HepG2 (cell line): ENCODE data around the gene TTC31. TPM values are rescaled to one million over a fixed set of nuclear protein-coding genes. Genes with fewer than 3 reads are reported as not detected.

Experiments used
- ATAC-seq: fragments of 200-7000 bp; cut with Tn5 transposase; 3 replicates; pipeline ENCODE4 v1.9.1; 2020; ENCODE audit warnings: mild to moderate bottlenecking, moderate library complexity
- BruUV-seq: library from RNA; stranded (reverse); fragments of 400-500 nt; replicated peaks from 2 replicates; lab custom pipeline; 2021; lab: Mats Ljungman, UMichigan
- CTCF ChIA-PET: fragments of 300-600 bp; formaldehyde crosslinking; extraction: SDS; loops from one replicate; lab custom pipeline; 2021; ENCODE audit warnings: low total read pairs, inconsistent platforms, low intra/inter-chr PET ratio; lab: Yijun Ruan, JAX
- POLR2A ChIA-PET: fragments of 350-600 bp; sonication (Branson Sonifier 250); formaldehyde crosslinking; loops from one replicate; lab custom pipeline; 2020; ENCODE audit warnings: antibody characterized with exemption, inconsistent platforms; lab: Yijun Ruan, JAX
- DNase-seq: peaks from one replicate; pipeline ENCODE4 v3.0.0-alpha.2; 2015; ENCODE audit warnings: low spot score
- FAIRE-seq: peaks from 3 replicates; lab custom pipeline; 2011; peaks lifted over from hg19 to GRCh38; lab: Jason Lieb, UNC
- H2AFZ ChIP-seq: one replicate; pipeline ENCODE4 v1.6.1; 2011; ENCODE audit warnings: low read length, inconsistent platforms
- H3K27ac ChIP-seq: fragments of 300-600 bp; 3 replicates; pipeline ENCODE4 v1.8.0; 2011; ENCODE audit warnings: mixed run types, mild to moderate bottlenecking, mixed read lengths, low read length, inconsistent platforms; ENCODE audit not compliant: insufficient read depth; ENCODE audit errors: extremely low read length
- H3K27me3 ChIP-seq, 2 experiments: fragments of 200-600 bp in 1 of 2; 2 replicates in 1 of 2; 3 replicates in 1 of 2; pipeline versions ENCODE4 v1.6.0 to v1.8.0; 2011; ENCODE audit warnings: low read length in 2 of 2, mild to moderate bottlenecking in 2 of 2, moderate library complexity in 2 of 2, inconsistent platforms in 1 of 2; ENCODE audit not compliant: insufficient read depth in 2 of 2, control insufficient read depth in 1 of 2
- H3K36me3 ChIP-seq, 2 experiments: fragments of 200-600 bp in 1 of 2; replicated peaks in 1 of 2; 2 replicates in 1 of 2; 3 replicates in 1 of 2; pipeline versions ENCODE4 v1.5.1 to v1.8.0; 2011; ENCODE audit warnings: low read length in 2 of 2, inconsistent platforms in 1 of 2; ENCODE audit not compliant: insufficient read depth in 2 of 2, control insufficient read depth in 1 of 2
- H3K4me1 ChIP-seq: 2 replicates; pipeline ENCODE4 v1.5.1; 2012; ENCODE audit warnings: low read length, inconsistent platforms; ENCODE audit not compliant: insufficient read depth
- H3K4me2 ChIP-seq: 2 replicates; pipeline ENCODE4 v1.6.0; 2011; ENCODE audit warnings: low read depth, low read length, inconsistent platforms
- H3K4me3 ChIP-seq, 3 experiments: fragments of 200-600 bp in 1 of 3; sonication (generic), shearing (Covaris generic) in 1 of 3; replicated peaks in 1 of 3; 2 replicates each; pipeline ENCODE4 v1.5.1; 2011 to 2016; ENCODE audit warnings: low read length in 3 of 3, inconsistent platforms in 2 of 3, low read depth in 2 of 3, mild to moderate bottlenecking in 2 of 3, control low read depth in 1 of 3, mixed read lengths in 1 of 3; ENCODE audit not compliant: insufficient read depth in 1 of 3
- H3K79me2 ChIP-seq: one replicate; pipeline ENCODE4 v1.6.1; 2011; ENCODE audit warnings: low read length, inconsistent platforms; ENCODE audit not compliant: insufficient read depth
- H3K9ac ChIP-seq: 2 replicates; pipeline ENCODE4 v1.6.0; 2011; ENCODE audit warnings: mild to moderate bottlenecking, low read depth, low read length, inconsistent platforms; ENCODE audit not compliant: insufficient read depth
- H3K9me3 ChIP-seq: 2 replicates; pipeline ENCODE4 v1.5.1; 2012; ENCODE audit warnings: mild to moderate bottlenecking, low read length
- H4K20me1 ChIP-seq: 2 replicates; pipeline ENCODE4 v1.6.0; 2011; ENCODE audit warnings: inconsistent platforms, mild to moderate bottlenecking, low read length, moderate library complexity; ENCODE audit not compliant: insufficient read depth
- AHR ChIP-seq: IDR thresholded peaks from 2 replicates; pipeline ENCODE4 v1.6.1; 2018; ENCODE audit warnings: missing genetic modification reagents, missing compliant biosample characterization
- ARNT2 ChIP-seq: sonication (generic); formaldehyde crosslinking; IDR thresholded peaks from 2 replicates; pipeline ENCODE4 v1.8.0; 2022; ENCODE audit warnings: mild to moderate bottlenecking, low read depth, missing genetic modification reagents, moderate library complexity
- FOSL2 ChIP-seq: sonication (generic); formaldehyde crosslinking; IDR thresholded peaks from 2 replicates; pipeline ENCODE4 v1.4.0; 2020; ENCODE audit warnings: missing genetic modification reagents
- GPN1 ChIP-seq: sonication (generic); formaldehyde crosslinking; IDR thresholded peaks from 2 replicates; pipeline ENCODE4 v1.5.1; 2020; ENCODE audit warnings: missing genetic modification reagents, borderline replicate concordance
- HDAC2 ChIP-seq: sonication (generic); formaldehyde crosslinking; IDR thresholded peaks from 2 replicates; pipeline ENCODE4 v1.4.0; 2020; ENCODE audit warnings: missing genetic modification reagents
- SKI ChIP-seq: fragments of 450-650 bp; IDR thresholded peaks from one replicate; pipeline ENCODE4 v1.6.1; 2018; ENCODE audit warnings: mild to moderate bottlenecking; ENCODE audit not compliant: partially characterized antibody
- SNAPC4 ChIP-seq: sonication (generic); formaldehyde crosslinking; IDR thresholded peaks from 2 replicates; pipeline ENCODE4 v1.4.0; 2020; ENCODE audit warnings: mild to moderate bottlenecking, missing genetic modification reagents
- ZBTB20 ChIP-seq: sonication (generic); formaldehyde crosslinking; IDR thresholded peaks from 2 replicates; pipeline ENCODE4 v1.8.1; 2023; ENCODE audit warnings: missing genetic modification reagents, low read depth, mild to moderate bottlenecking, borderline replicate concordance
- ZBTB7B ChIP-seq: sonication (generic); formaldehyde crosslinking; IDR thresholded peaks from 2 replicates; pipeline ENCODE4 v1.4.0; 2020; ENCODE audit warnings: missing genetic modification reagents
- ZNF33A ChIP-seq: sonication (generic); formaldehyde crosslinking; IDR thresholded peaks from 2 replicates; pipeline ENCODE4 v1.5.1; 2020; ENCODE audit warnings: missing genetic modification reagents, mild to moderate bottlenecking, moderate library complexity, borderline replicate concordance
- whole genome bisulfite sequencing: methylation state at CpG from one replicate; pipeline ENCODE4 v1.1.6; 2017; ENCODE audit warnings: low lambda C conversion rate; 5-methylcytosine and 5-hydroxymethylcytosine counted together
- in situ Hi-C: cut with HindIII; loops from 2 replicates; pipeline ENCODE4 v1.10.0; 2017; ENCODE audit warnings: low pct_unique_long_range_greater_than_20kb; ENCODE audit not compliant: extremely low pct_ligation_motif_present
- intact Hi-C: fragments of 100-400 bp; cut with micrococcal nuclease; formaldehyde crosslinking; loops from one replicate; pipeline ENCODE4 v1.10.0; 2022; ENCODE audit not compliant: unreplicated experiment
- polyA plus RNA-seq, 8 experiments: library from polyadenylated mRNA; depleted of rRNA in 3 of 8; stranded (reverse) in 7 of 8; unstranded in 1 of 8; fragments of >200 nt; fragmentation: Illumina TruSeq in 4 of 8; extraction: Trizol in 4 of 8; gene quantifications; 2 replicates each; pipeline versions ENCODE4 v1.2.1 to v1.2.3, GENCODE V29; 2011 to 2016; ENCODE audit warnings: low read depth in 4 of 8, missing spikeins in 1 of 8, mixed read lengths in 1 of 8; ENCODE audit not compliant: insufficient read depth in 1 of 8
- total RNA-seq, 5 experiments: library from RNA; depleted of rRNA; stranded (reverse); fragments of >200 nt; fragmentation: Illumina TruSeq; extraction: Trizol; gene quantifications; 2 replicates each; pipeline ENCODE4 v1.2.3, GENCODE V29; 2016; ENCODE audit warnings: low read depth in 1 of 5

TTC31 gene
- total and polyA plus RNA-seq, 2 of the 13 experiments (the other 11 are each of a cell fraction or from before 2014, with no cell fraction given): 28.3 to 39.5 TPM

- ChIA-PET POLR2A (interaction anchor here (0.7 to 5.9 kb wide), 6 partner anchors 23 to 74 kb away, joined by 3 to 76 read pairs (median 12); partner anchors contain the start of genes CCDC142, LBX2, PCGF1 and TTC31), CTCF (interaction anchor here (1.2 to 2.4 kb wide), 5 partner anchors 25 to 282 kb away, joined by 4 to 19 read pairs (median 5); partner anchors contain the start of genes CCDC142, PCGF1 and TTC31)
- no peak overlapping the region for H2AFZ ChIP-seq
- ATAC-seq (no peak), FAIRE-seq (no peak), DNase-seq (no peak)
- in situ Hi-C loops (no loop called here), intact Hi-C loops (loop anchor here (1.0 kb wide), 1 partner anchor 198 kb away; no protein-coding TSS in a partner anchor)
- H3K27me3 ChIP-seq: peaks cover 4 to 9% of the 10 kb centered on the region in 2 experiments; a peak in 3 of 5 replicates
- no peaks in the 10 kb centered on the region for H4K20me1 ChIP-seq
- H3K79me2 ChIP-seq: peaks cover 30% of the 10 kb centered on the region
- BruUV-seq: no TSS peak
- TF ChIP-seq ZBTB7B (CRISPR knock-in tag): no peak
- no peak for TF ChIP-seq HDAC2 (CRISPR knock-in tag)
- no peak for TF ChIP-seq SKI
- TF ChIP-seq GPN1 (CRISPR knock-in tag): no peak
- no peak for TF ChIP-seq SNAPC4
- no peak for TF ChIP-seq ZBTB20 (CRISPR knock-in tag)
- TF ChIP-seq ZNF33A (CRISPR knock-in tag): no peak
- TF ChIP-seq FOSL2 (CRISPR knock-in tag): no peak
- TF ChIP-seq AHR (CRISPR knock-in tag): no peak
- TF ChIP-seq ARNT2 (CRISPR knock-in tag): no peak
- H3K9ac ChIP-seq: no peak overlapping the region
- peaks cover 15 to 29% of the 10 kb centered on the region in 2 experiments for H3K36me3 ChIP-seq
- no peak overlapping the region for H3K4me3 ChIP-seq
- 99% methylated on average over 7 of the region's 7 CpGs for WGBS
- H3K4me2 ChIP-seq: no peak overlapping the region
- no peak overlapping the region for H3K27ac ChIP-seq
- H3K9me3 ChIP-seq: no peaks in the 10 kb centered on the region
- H3K4me1 ChIP-seq: peaks cover 38% of the 10 kb centered on the region
Observed at GRCh38 chr2:74531666-74532065, 48.8 kb downstream of the TTC31 start.
